Astrocyte (in vitro differentiated cells and primary cell): Measurements from ENCODE around the gene CR2.

Experiments used
- EZH2 ChIP-seq: IDR thresholded peaks from 2 replicates; pipeline ENCODE4 v1.6.1; 2012; ENCODE audit warnings: mild to moderate bottlenecking, low read length, inconsistent platforms; ENCODE audit not compliant: insufficient read depth
- TF ChIP-seq, protein P1 (sequence below): IDR thresholded peaks from 2 replicates; pipeline ENCODE4 v1.5.1; 2011; ENCODE audit warnings: low read depth, mild to moderate bottlenecking, inconsistent platforms, low read length, moderate library complexity; ENCODE audit not compliant: insufficient read depth

DNA sequence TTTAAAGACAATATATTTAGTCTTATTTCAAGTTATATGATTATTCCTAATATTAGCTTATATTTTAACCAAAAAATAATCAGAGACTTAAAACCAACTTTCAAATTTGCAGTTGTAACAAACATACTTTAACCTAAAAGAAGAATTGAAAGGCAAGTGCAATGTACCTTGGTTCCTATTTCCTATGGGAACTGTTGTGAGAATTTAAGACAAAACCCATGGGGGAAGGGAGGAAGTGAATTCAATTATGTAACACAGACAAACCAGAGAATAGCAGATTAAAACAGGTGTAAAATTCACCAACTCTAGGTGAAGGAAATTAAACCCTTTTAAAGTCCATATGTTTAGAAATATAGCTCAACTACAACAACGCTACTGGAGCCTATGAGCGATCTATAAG lies 22.6 kb upstream of the CR2 start:
- TF ChIP-seq, protein P1, sequence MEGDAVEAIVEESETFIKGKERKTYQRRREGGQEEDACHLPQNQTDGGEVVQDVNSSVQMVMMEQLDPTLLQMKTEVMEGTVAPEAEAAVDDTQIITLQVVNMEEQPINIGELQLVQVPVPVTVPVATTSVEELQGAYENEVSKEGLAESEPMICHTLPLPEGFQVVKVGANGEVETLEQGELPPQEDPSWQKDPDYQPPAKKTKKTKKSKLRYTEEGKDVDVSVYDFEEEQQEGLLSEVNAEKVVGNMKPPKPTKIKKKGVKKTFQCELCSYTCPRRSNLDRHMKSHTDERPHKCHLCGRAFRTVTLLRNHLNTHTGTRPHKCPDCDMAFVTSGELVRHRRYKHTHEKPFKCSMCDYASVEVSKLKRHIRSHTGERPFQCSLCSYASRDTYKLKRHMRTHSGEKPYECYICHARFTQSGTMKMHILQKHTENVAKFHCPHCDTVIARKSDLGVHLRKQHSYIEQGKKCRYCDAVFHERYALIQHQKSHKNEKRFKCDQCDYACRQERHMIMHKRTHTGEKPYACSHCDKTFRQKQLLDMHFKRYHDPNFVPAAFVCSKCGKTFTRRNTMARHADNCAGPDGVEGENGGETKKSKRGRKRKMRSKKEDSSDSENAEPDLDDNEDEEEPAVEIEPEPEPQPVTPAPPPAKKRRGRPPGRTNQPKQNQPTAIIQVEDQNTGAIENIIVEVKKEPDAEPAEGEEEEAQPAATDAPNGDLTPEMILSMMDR, result no peak
- TF ChIP-seq EZH2, result no peak
